GM12874 (cell line): Measurements from ENCODE around the gene PLEKHG2.

ENCODE experiments used
- TF ChIP-seq, protein P1 (sequence below): IDR thresholded peaks from 2 replicates; pipeline ENCODE4 v1.5.1; 2011; ENCODE audit warnings: low read depth, mild to moderate bottlenecking, control low read depth, low read length, moderate library complexity; ENCODE audit not compliant: insufficient read depth

PLEKHG2 gene

DNA sequence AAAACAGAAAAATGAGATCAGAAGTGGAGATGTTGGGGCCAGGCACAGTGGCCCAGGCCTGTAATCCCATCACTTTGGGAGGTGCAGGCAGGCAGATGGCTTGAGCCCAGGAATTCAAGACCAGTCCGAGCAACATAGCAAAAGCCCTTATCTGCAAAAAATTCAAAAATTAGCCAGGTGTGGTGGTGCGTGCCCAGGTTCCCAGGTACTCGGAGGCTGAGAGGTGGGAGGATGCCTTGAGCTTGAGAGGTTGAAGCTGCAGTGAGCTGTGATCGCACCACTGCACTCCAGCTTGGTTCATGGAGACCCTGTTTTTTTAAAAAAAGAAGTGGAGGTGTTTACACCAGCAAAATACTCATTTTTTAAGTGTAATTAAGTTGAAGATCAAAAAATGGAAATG is 12.4 kb upstream of the PLEKHG2 start:
- TF ChIP-seq, protein P1, sequence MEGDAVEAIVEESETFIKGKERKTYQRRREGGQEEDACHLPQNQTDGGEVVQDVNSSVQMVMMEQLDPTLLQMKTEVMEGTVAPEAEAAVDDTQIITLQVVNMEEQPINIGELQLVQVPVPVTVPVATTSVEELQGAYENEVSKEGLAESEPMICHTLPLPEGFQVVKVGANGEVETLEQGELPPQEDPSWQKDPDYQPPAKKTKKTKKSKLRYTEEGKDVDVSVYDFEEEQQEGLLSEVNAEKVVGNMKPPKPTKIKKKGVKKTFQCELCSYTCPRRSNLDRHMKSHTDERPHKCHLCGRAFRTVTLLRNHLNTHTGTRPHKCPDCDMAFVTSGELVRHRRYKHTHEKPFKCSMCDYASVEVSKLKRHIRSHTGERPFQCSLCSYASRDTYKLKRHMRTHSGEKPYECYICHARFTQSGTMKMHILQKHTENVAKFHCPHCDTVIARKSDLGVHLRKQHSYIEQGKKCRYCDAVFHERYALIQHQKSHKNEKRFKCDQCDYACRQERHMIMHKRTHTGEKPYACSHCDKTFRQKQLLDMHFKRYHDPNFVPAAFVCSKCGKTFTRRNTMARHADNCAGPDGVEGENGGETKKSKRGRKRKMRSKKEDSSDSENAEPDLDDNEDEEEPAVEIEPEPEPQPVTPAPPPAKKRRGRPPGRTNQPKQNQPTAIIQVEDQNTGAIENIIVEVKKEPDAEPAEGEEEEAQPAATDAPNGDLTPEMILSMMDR = no peak

GRCh38 chr19:39401070-39401548 is 11.4 kb upstream of the PLEKHG2 start:
- TF ChIP-seq, protein P1 = no peak

GRCh38 chr19:39401549-39402345 is 10.7 kb upstream of the PLEKHG2 start:
- TF ChIP-seq, protein P1 = no peak

- TF ChIP-seq, protein P1 = no peak
Measured at GRCh38 chr19:39402346-39403300, 9.8 kb upstream of the PLEKHG2 start.

DNA sequence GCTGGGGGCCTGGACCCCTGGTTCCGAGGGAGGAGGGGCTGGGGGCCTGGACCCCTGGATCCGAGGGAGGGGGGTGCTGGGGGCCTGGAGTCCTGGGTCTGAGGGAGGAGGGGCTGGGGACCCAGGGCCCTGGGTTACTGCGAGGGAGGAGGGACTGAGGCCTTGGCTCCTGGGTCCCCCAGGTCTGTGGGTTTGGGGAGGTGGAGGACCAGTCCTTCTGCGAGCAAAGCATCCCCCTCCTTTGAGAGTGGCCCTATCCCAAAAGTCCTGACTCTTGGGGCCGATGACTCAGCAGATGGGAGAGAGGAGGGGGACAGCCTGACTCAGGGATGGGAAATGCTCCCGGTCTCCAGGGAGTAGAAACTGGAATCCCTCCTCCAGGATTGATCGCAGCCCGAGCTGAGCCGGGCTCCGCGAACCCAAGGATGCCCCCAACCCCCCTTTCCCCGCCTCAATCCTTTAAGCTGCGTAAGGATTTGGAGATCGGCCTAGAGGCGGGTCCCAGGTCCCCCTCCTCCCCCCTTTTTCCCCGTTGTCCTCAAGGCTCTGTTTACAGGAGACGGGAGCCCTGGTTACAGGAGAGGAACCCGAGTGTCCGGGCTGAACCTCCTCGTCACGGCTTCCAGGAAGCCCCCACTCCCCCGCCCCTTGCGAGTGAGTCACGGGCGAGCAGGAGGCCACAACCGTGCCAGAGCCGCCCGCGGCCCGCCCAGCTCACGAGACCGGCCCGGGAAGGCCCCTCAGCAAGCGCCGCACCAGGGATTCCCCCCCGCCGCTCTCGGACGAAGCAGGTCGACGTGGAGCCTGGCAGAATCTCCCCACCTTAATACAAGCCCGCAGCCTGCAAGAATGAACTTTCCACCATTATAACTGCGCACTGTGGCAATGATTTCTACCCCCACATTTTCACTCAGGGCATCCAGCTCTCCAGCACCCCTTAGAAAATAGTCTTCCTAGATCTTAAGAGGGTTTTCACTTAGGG is 8.8 kb upstream of the PLEKHG2 start:
- TF ChIP-seq, protein P1 = no peak

GRCh38 chr19:39405261-39405957 is 7.1 kb upstream of the PLEKHG2 start:
- TF ChIP-seq, protein P1 = no peak
